Measurements from ENCODE around the gene PCDHGA8.

Gene PCDHGA8

GRCh38 chr5:141434006-141434405, 41.6 kb downstream of the PCDHGA8 start:
- no peak for DNase-seq

GRCh38 chr5:141437221-141437620, 44.8 kb downstream of the PCDHGA8 start:
- no peak for DNase-seq

GRCh38 chr5:141439411-141440141, 47.1 kb downstream of the PCDHGA8 start:
- DNase-seq: no peak

- no peak for DNase-seq
Observed at GRCh38 chr5:141440341-141440740, 47.9 kb downstream of the PCDHGA8 start.

- no peak for DNase-seq
Observed at GRCh38 chr5:141441571-141442170, 49.2 kb downstream of the PCDHGA8 start.
